ENCODE measurements around the gene RANGAP1.

The RANGAP1 gene

GRCh38 chr22:41285820-41286638 lies at the start of gene RANGAP1:
Gene RANGAP1, minus strand, starts transcription at chr22:41286187. Its CDS starts 5,143 bp downstream, at chr22:41281044.
- DNase-seq, result peak; percentile 93

GRCh38 chr22:41334951-41335635 lies 49.1 kb upstream of the RANGAP1 start:
- DNase-seq, result no peak

GRCh38 chr22:41334215-41334614 lies 48.2 kb upstream of the RANGAP1 start:
- DNase-seq, result no peak

- no peak for DNase-seq
Measured at GRCh38 chr22:41333806-41334205, 47.8 kb upstream of the RANGAP1 start.

GRCh38 chr22:41332217-41332939 lies 46.4 kb upstream of the RANGAP1 start:
- no peak for DNase-seq

- no peak for DNase-seq
Measured at GRCh38 chr22:41330169-41330568, 44.2 kb upstream of the RANGAP1 start.

- DNase-seq, result no peak
Measured at GRCh38 chr22:41327124-41327523, 41.1 kb upstream of the RANGAP1 start.

- DNase-seq, result no peak
Measured at GRCh38 chr22:41324821-41325528, 39.0 kb upstream of the RANGAP1 start.

- DNase-seq, result no peak
Measured at GRCh38 chr22:41320416-41321240, 34.6 kb upstream of the RANGAP1 start.

- no peak for DNase-seq
Measured at GRCh38 chr22:41315586-41315985, 29.6 kb upstream of the RANGAP1 start.

- DNase-seq, result no peak
Measured at GRCh38 chr22:41314821-41315220, 28.8 kb upstream of the RANGAP1 start.

- DNase-seq, result no peak
Measured at GRCh38 chr22:41311487-41311886, 25.5 kb upstream of the RANGAP1 start.

- DNase-seq, result no peak
Measured at GRCh38 chr22:41310336-41310735, 24.3 kb upstream of the RANGAP1 start.

GRCh38 chr22:41308544-41308947 lies 22.6 kb upstream of the RANGAP1 start:
- DNase-seq, result no peak

- DNase-seq, result no peak
Measured at GRCh38 chr22:41308054-41308453, 22.1 kb upstream of the RANGAP1 start.

- peak; percentile 18 to 52 for DNase-seq
Measured at GRCh38 chr22:41305646-41306045, 19.7 kb upstream of the RANGAP1 start.

- no peak for DNase-seq
Measured at GRCh38 chr22:41302811-41303210, 16.8 kb upstream of the RANGAP1 start.

- no peak for DNase-seq
Measured at GRCh38 chr22:41302021-41302767, 16.2 kb upstream of the RANGAP1 start.

GRCh38 chr22:41301085-41302020 lies 15.4 kb upstream of the RANGAP1 start, which contains the start of gene ZC3H7B:
Gene ZC3H7B, plus strand, starts transcription at chr22:41301525. Its CDS starts 19,136 bp downstream, at chr22:41320661.
- peak; percentile 7 to 74 for DNase-seq

GRCh38 chr22:41300661-41301060 lies 14.7 kb upstream of the RANGAP1 start:
- no peak for DNase-seq

All from SW 1271 (cell line).